PFSK-1 (cell line): ENCODE measurements around the gene MAN2B2.

ENCODE experiments used
- FOXP2 ChIP-seq: optimal IDR thresholded peaks from 2 replicates; pipeline ENCODE3; 2011; ENCODE audit warnings: borderline replicate concordance, control low read depth, inconsistent platforms; ENCODE audit not compliant: insufficient read depth; ENCODE audit errors: extremely low read length, extremely low read depth
- POLR2AphosphoS5 ChIP-seq: IDR thresholded peaks from 2 replicates; pipeline ENCODE4 v1.6.1; 2012; ENCODE audit warnings: low read depth, mild to moderate bottlenecking, control low read depth, low read length, moderate library complexity
- SIN3A ChIP-seq: IDR thresholded peaks from 2 replicates; pipeline ENCODE4 v1.6.1; 2012; ENCODE audit warnings: mild to moderate bottlenecking, low read length, moderate library complexity, borderline replicate concordance; ENCODE audit not compliant: insufficient read depth
- TAF1 ChIP-seq: IDR thresholded peaks from 2 replicates; pipeline ENCODE4 v1.6.1; 2012; ENCODE audit warnings: low read length, control low read depth, borderline replicate concordance; ENCODE audit not compliant: insufficient read depth
- TF ChIP-seq, protein P1 (sequence below), 2 experiments: IDR thresholded peaks; 2 replicates each; pipeline versions ENCODE4 v1.6.1 to v1.8.0; 2011 to 2012; ENCODE audit warnings: low read depth in 2 of 2, low read length in 2 of 2, control low read depth in 1 of 2, inconsistent platforms in 1 of 2, mild to moderate bottlenecking in 1 of 2, moderate library complexity in 1 of 2; ENCODE audit not compliant: insufficient read depth in 1 of 2

Gene MAN2B2

DNA sequence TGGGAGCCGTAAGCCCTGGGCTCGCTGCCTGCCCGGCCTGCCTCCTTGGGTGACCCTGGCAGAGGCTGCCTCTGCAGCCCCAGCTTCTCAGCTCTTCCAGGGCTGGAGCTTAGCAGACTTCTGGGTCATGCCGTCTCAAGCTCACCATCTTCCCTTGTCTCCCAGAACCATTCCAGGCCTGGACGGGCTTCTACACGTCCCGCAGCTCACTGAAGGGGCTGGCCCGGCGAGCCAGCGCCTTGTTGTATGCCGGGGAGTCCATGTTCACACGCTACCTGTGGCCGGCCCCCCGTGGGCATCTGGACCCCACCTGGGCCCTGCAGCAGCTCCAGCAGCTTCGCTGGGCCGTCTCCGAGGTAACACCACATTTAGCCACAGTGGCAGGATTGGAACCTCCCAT lies 22.0 kb downstream of the MAN2B2 start:
- TF ChIP-seq TAF1 (no peak), FOXP2 (no peak), SIN3A (no peak), POLR2AphosphoS5 (no peak)
- TF ChIP-seq, protein P1, sequence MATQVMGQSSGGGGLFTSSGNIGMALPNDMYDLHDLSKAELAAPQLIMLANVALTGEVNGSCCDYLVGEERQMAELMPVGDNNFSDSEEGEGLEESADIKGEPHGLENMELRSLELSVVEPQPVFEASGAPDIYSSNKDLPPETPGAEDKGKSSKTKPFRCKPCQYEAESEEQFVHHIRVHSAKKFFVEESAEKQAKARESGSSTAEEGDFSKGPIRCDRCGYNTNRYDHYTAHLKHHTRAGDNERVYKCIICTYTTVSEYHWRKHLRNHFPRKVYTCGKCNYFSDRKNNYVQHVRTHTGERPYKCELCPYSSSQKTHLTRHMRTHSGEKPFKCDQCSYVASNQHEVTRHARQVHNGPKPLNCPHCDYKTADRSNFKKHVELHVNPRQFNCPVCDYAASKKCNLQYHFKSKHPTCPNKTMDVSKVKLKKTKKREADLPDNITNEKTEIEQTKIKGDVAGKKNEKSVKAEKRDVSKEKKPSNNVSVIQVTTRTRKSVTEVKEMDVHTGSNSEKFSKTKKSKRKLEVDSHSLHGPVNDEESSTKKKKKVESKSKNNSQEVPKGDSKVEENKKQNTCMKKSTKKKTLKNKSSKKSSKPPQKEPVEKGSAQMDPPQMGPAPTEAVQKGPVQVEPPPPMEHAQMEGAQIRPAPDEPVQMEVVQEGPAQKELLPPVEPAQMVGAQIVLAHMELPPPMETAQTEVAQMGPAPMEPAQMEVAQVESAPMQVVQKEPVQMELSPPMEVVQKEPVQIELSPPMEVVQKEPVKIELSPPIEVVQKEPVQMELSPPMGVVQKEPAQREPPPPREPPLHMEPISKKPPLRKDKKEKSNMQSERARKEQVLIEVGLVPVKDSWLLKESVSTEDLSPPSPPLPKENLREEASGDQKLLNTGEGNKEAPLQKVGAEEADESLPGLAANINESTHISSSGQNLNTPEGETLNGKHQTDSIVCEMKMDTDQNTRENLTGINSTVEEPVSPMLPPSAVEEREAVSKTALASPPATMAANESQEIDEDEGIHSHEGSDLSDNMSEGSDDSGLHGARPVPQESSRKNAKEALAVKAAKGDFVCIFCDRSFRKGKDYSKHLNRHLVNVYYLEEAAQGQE (IDR thresholded peaks at IDR 0.05; ENCODE audit: insufficient read depth in 1 of 2, low read depth in 2 of 2, low read length in 2 of 2): no peak

DNA sequence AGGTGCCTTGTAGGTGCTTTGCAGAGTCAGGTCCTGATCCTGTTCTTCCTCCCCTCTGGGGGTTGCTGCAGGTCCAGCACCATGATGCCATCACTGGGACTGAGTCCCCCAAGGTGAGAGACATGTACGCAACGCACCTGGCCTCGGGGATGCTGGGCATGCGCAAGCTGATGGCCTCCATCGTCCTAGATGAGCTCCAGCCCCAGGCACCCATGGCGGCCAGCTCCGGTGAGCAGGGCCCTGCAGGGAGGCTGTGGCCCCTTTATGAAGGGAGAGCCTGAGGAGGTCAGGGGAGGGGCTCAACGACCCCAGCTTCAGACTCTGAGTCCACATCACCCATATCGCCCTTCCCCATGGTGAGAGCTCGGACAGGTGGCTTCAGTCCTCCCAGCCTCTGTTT lies 23.1 kb downstream of the MAN2B2 start:
- TF ChIP-seq TAF1 (no peak), FOXP2 (no peak), POLR2AphosphoS5 (no peak), SIN3A (no peak)
- TF ChIP-seq, protein P1 (IDR thresholded peaks at IDR 0.05; ENCODE audit: insufficient read depth in 1 of 2, low read depth in 2 of 2, low read length in 2 of 2): no peak

DNA sequence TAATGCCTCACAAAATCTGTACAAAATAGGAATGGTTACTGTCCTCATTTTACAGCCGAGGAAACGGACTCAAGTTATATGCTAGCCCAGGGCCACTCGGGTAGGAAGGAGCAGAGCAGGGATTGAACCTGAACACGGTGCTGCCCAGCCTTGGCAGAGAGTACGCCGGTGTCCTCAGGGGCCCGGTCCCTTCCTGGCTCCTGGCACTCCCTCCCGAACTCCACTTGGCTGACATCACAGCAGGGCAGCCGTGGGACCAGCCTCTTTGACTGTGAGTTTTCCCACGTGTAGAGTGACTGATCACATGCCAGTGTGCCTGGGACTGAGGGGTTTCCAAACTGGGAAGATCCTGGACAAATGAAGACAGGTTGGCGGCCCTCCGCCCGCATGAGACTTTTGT lies 23.7 kb downstream of the MAN2B2 start:
- TF ChIP-seq SIN3A (no peak), FOXP2 (no peak), TAF1 (no peak), POLR2AphosphoS5 (no peak)
- TF ChIP-seq, protein P1 (IDR thresholded peaks at IDR 0.05; ENCODE audit: insufficient read depth in 1 of 2, low read depth in 2 of 2, low read length in 2 of 2): no peak

DNA sequence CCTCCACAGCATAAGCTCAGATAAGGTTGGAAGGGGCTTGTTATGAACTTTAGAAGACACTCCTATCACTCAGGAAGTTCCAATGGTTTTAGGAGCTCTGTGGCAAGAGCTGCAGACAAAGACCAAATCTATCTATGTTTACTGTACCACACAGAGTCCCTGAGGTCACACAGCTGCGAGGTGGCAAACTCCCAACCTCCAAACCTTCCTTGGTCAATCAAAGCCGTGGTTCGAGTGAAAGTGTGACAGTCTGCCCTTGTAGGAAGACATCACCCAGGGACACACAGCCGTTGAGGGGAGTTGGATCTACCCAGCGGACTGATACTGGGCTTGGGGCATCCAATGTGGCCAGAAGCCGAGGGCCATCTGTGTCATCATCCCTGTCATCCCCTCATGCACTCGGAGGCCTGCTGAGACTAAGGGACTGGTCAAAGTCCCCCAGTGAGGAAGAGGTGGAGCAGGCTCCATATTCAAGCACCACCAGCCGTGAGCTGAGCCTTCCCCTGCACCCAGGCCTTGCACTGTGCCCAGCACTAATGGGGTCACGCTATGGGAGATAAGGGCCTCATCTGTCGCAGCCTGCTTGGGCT lies 26.8 kb downstream of the MAN2B2 start:
- TF ChIP-seq POLR2AphosphoS5 (no peak), TAF1 (no peak), FOXP2 (no peak), SIN3A (no peak)
- TF ChIP-seq, protein P1 (IDR thresholded peaks at IDR 0.05; ENCODE audit: insufficient read depth in 1 of 2, low read depth in 2 of 2, low read length in 2 of 2): no peak

DNA sequence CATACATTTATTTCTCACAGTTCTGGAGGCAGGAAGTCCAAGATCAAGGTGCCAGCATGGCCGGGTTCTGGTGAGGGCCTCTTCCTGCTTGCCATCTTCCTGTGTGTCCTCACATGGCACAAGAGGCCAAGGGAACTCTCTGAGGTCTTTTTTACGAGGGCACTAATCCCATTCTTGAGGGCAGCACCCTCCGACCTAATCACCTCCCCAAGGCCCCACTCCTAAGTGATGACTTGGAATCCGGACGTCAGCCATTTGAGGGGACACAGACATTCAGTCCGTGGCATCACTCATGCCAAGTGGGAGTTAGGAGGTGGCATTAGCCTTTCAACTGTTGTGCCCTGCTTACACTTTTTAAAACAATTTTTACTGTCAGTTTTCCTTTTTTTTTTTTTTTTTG lies 27.3 kb downstream of the MAN2B2 start:
- TF ChIP-seq SIN3A: no peak
- no peak for TF ChIP-seq FOXP2
- TF ChIP-seq, protein P1 (IDR thresholded peaks at IDR 0.05; ENCODE audit: insufficient read depth in 1 of 2, low read depth in 2 of 2, low read length in 2 of 2): no peak
- TF ChIP-seq TAF1: no peak
- no peak for TF ChIP-seq POLR2AphosphoS5
